ENCODE measurements around the gene SPEM1. TPM values are rescaled to one million over a fixed set of nuclear protein-coding genes. Genes with fewer than 3 reads are reported as not detected.

SPEM1 gene
- total and polyA plus RNA-seq, 4 donors = not detected

GRCh38 chr17:7403043-7403726, 16.9 kb upstream of the SPEM1 start:
- Histone ChIP-seq H3K27me3 (ENCODE audit: control insufficient read depth in 4 of 4, insufficient read depth in 4 of 4, low read length in 3 of 4) (no peaks in the 10 kb centered on the region), H3K4me1 (ENCODE audit: control insufficient read depth in 4 of 4, insufficient read depth in 4 of 4, low read length in 3 of 4) (peaks cover 4 to 8% (median 7%) of the 10 kb centered on the region in 4 donors), H3K9me3 (ENCODE audit: control insufficient read depth in 4 of 4, low read length in 3 of 4) (no peaks in the 10 kb centered on the region), H3K9ac (ENCODE audit: low read depth in 1 of 2, low read length in 2 of 2) (peak overlapping the region; percentile 82 to 94), H3K4me3 (ENCODE audit: low read depth in 1 of 3, low read length in 3 of 3) (peak overlapping the region; percentile 50 to 91 (median 62)), H3K27ac (ENCODE audit: low read depth in 1 of 2, low read length in 2 of 2) (peak overlapping the region; percentile 88 to 93), H3K36me3 (ENCODE audit: control insufficient read depth in 4 of 4, insufficient read depth in 3 of 4, low read depth in 1 of 4, low read length in 3 of 4) (no peaks in the 10 kb centered on the region)
- DNase-seq (ENCODE audit: low spot score) = peak; percentile 75
- peak; percentile 24 for TF ChIP-seq HNF4G (IDR thresholded peaks at IDR 0.05)
- peak; percentile 64 to 70 for TF ChIP-seq HNF4A (conservative IDR thresholded peaks at IDR 0.05)
- peak; percentile 37 to 59 for TF ChIP-seq RXRA (IDR thresholded peaks at IDR 0.05)
- TF ChIP-seq MAX (IDR thresholded peaks at IDR 0.05) = no peak
- WGBS = 8% methylated on average over 16 of the region's 16 CpGs

GRCh38 chr17:7403727-7403976, 16.5 kb upstream of the SPEM1 start:
- WGBS = under 1% methylated on average over 13 of the region's 13 CpGs
- DNase-seq (ENCODE audit: low spot score) = no peak
- TF ChIP-seq RAD21 (IDR thresholded peaks at IDR 0.05) (no peak), NR2F2 (IDR thresholded peaks at IDR 0.05) (peak; percentile 28), ZBTB33 (IDR thresholded peaks at IDR 0.05) (peak; percentile 3), EGR1 (IDR thresholded peaks at IDR 0.05; ENCODE audit: low read depth in 2 of 2) (peak in 1 of 2 donors; percentile 11), GABPA (IDR thresholded peaks at IDR 0.05 in 1 of 2, conservative IDR thresholded peaks at IDR 0.05 in 1 of 2) (peak in 1 of 2 donors; percentile 16), HNF4G (IDR thresholded peaks at IDR 0.05) (peak; percentile 1)
- Histone ChIP-seq H3K4me1 (ENCODE audit: control insufficient read depth in 4 of 4, insufficient read depth in 4 of 4, low read length in 3 of 4) (peaks cover 4 to 8% (median 7%) of the 10 kb centered on the region in 4 donors), H3K27me3 (ENCODE audit: control insufficient read depth in 4 of 4, insufficient read depth in 4 of 4, low read length in 3 of 4) (no peaks in the 10 kb centered on the region), H3K27ac (ENCODE audit: low read depth in 1 of 2, low read length in 2 of 2) (peak overlapping the region; percentile 88 to 93), H3K9me3 (ENCODE audit: control insufficient read depth in 4 of 4, low read length in 3 of 4) (no peaks in the 10 kb centered on the region), H3K4me3 (ENCODE audit: low read depth in 1 of 3, low read length in 3 of 3) (peak overlapping the region; percentile 50 to 91 (median 62)), H3K9ac (ENCODE audit: low read depth in 1 of 2, low read length in 2 of 2) (peak overlapping the region in 1 of 2 donors; percentile 94), H3K36me3 (ENCODE audit: control insufficient read depth in 4 of 4, insufficient read depth in 3 of 4, low read depth in 1 of 4, low read length in 3 of 4) (no peaks in the 10 kb centered on the region)

GRCh38 chr17:7403977-7404736, 16.0 kb upstream of the SPEM1 start, which contains the start of gene TMEM256:
Gene TMEM256 (minus strand): TSS chr17:7404097. CDS start chr17:7404084, 13 bp downstream.
- Histone ChIP-seq H3K27ac (ENCODE audit: low read depth in 1 of 2, low read length in 2 of 2) (peak within 1 kb of the TSS; percentile 88 to 93), H3K9me3 (ENCODE audit: control insufficient read depth in 4 of 4, low read length in 3 of 4) (no peaks in the 10 kb centered on the region), H3K27me3 (ENCODE audit: control insufficient read depth in 4 of 4, insufficient read depth in 4 of 4, low read length in 3 of 4) (no peaks in the 10 kb centered on the region), H3K4me1 (ENCODE audit: control insufficient read depth in 4 of 4, insufficient read depth in 4 of 4, low read length in 3 of 4) (peaks cover 4 to 8% (median 7%) of the 10 kb centered on the region in 4 donors), H3K9ac (ENCODE audit: low read depth in 1 of 2, low read length in 2 of 2) (peak within 1 kb of the TSS; percentile 82 to 94), H3K4me3 (ENCODE audit: low read depth in 1 of 3, low read length in 3 of 3) (peak within 1 kb of the TSS; percentile 50 to 91 (median 67)), H3K36me3 (ENCODE audit: control insufficient read depth in 4 of 4, insufficient read depth in 3 of 4, low read depth in 1 of 4, low read length in 3 of 4) (no peaks in the 10 kb centered on the region)
- WGBS = under 1% methylated on average over 49 of the region's 49 CpGs
- peak; percentile 97 for DNase-seq (ENCODE audit: low spot score)
- TF ChIP-seq HNF4G (IDR thresholded peaks at IDR 0.05) (no peak), HNF4A (conservative IDR thresholded peaks at IDR 0.05) (peak; percentile 40 to 50), RAD21 (IDR thresholded peaks at IDR 0.05) (no peak), ZBTB33 (IDR thresholded peaks at IDR 0.05) (no peak), TAF1 (conservative IDR thresholded peaks at IDR 0.05) (peak; percentile 80), GABPA (IDR thresholded peaks at IDR 0.05 in 1 of 2, conservative IDR thresholded peaks at IDR 0.05 in 1 of 2) (peak in 1 of 2 donors; percentile 55), RXRA (IDR thresholded peaks at IDR 0.05) (peak in 1 of 2 donors; percentile 42), NR2F2 (IDR thresholded peaks at IDR 0.05) (no peak), REST (IDR thresholded peaks at IDR 0.05) (peak; percentile 70), ATF3 (IDR thresholded peaks at IDR 0.05) (no peak), FOXA2 (IDR thresholded peaks at IDR 0.05) (no peak), EGR1 (IDR thresholded peaks at IDR 0.05; ENCODE audit: low read depth in 2 of 2) (peak in 1 of 2 donors; percentile 34), CTCF (IDR thresholded peaks at IDR 0.05; ENCODE audit: low read depth, low read length, missing input control) (no peak)
